H9 (cell line): Measurements from ENCODE around the gene PFN1. TPM values are rescaled to one million over a fixed set of nuclear protein-coding genes. Genes with fewer than 3 reads are reported as not detected.

Experiments used
- DNase-seq: peaks from one replicate; pipeline ENCODE4 v3.0.0-alpha.2; 2017
- H2AFZ ChIP-seq: one replicate; pipeline ENCODE4 v1.6.1; 2013; ENCODE audit warnings: mild to moderate bottlenecking, low read length, control low read depth, moderate library complexity
- H2AK5ac ChIP-seq: 2 replicates; pipeline ENCODE4 v1.6.1; 2013; ENCODE audit warnings: low read length, control low read depth, mixed read lengths; ENCODE audit not compliant: insufficient read length
- H2BK120ac ChIP-seq: one replicate; pipeline ENCODE4 v1.6.1; 2013; ENCODE audit warnings: low read depth, mild to moderate bottlenecking, low read length, control low read depth, inconsistent platforms; ENCODE audit not compliant: poor library complexity, severe bottlenecking
- H2BK12ac ChIP-seq: 2 replicates; pipeline ENCODE4 v1.6.1; 2013; ENCODE audit warnings: low read length, control low read depth, mixed read lengths, low read depth; ENCODE audit not compliant: insufficient read length
- H2BK15ac ChIP-seq: 2 replicates; pipeline ENCODE4 v1.6.1; 2013; ENCODE audit warnings: low read depth, low read length, control low read depth
- H2BK20ac ChIP-seq: one replicate; pipeline ENCODE4 v1.6.1; 2013; ENCODE audit warnings: low read depth, mild to moderate bottlenecking, low read length, control low read depth, inconsistent platforms; ENCODE audit not compliant: poor library complexity, severe bottlenecking
- H2BK5ac ChIP-seq: 2 replicates; pipeline ENCODE4 v1.6.1; 2013; ENCODE audit warnings: low read length, control low read depth, mixed read lengths; ENCODE audit not compliant: insufficient read length
- H3K14ac ChIP-seq: 2 replicates; pipeline ENCODE4 v1.6.1; 2013; ENCODE audit warnings: low read length, control low read depth; ENCODE audit not compliant: insufficient read depth
- H3K18ac ChIP-seq: 2 replicates; pipeline ENCODE4 v1.6.1; 2013; ENCODE audit warnings: low read depth, mild to moderate bottlenecking, mixed read lengths, low read length, control low read depth; ENCODE audit not compliant: insufficient read length
- H3K23ac ChIP-seq: 2 replicates; pipeline ENCODE4 v1.6.1; 2013; ENCODE audit warnings: low read length, control low read depth, mixed read lengths, low read depth; ENCODE audit not compliant: insufficient read length
- H3K23me2 ChIP-seq: 2 replicates; pipeline ENCODE4 v1.6.1; 2013; ENCODE audit warnings: low read depth, mild to moderate bottlenecking, mixed read lengths, low read length, control low read depth; ENCODE audit not compliant: insufficient read length, poor library complexity, severe bottlenecking
- H3K27ac ChIP-seq: 2 replicates; pipeline ENCODE4 v1.5.1; 2013; ENCODE audit warnings: low read length, control low read depth, mixed read lengths, low read depth; ENCODE audit not compliant: insufficient read length
- H3K27me3 ChIP-seq: 2 replicates; pipeline ENCODE4 v1.6.1; 2013; ENCODE audit warnings: low read length, control low read depth, inconsistent platforms; ENCODE audit not compliant: insufficient read depth
- H3K4ac ChIP-seq: 2 replicates; pipeline ENCODE4 v1.6.1; 2013; ENCODE audit warnings: low read depth, mild to moderate bottlenecking, control low read depth, inconsistent platforms, low read length, moderate library complexity
- H3K4me1 ChIP-seq: 2 replicates; pipeline ENCODE4 v1.6.1; 2013; ENCODE audit warnings: low read length, control low read depth, inconsistent platforms; ENCODE audit not compliant: insufficient read depth
- H3K4me2 ChIP-seq: 2 replicates; pipeline ENCODE4 v1.6.1; 2013; ENCODE audit warnings: low read length, control low read depth, mixed read lengths; ENCODE audit not compliant: insufficient read length, insufficient read depth
- H3K56ac ChIP-seq: 2 replicates; pipeline ENCODE4 v1.6.1; 2013; ENCODE audit warnings: low read depth, mild to moderate bottlenecking, mixed read lengths, low read length, control low read depth; ENCODE audit not compliant: insufficient read length
- H3K79me1 ChIP-seq: 2 replicates; pipeline ENCODE4 v1.6.1; 2013; ENCODE audit warnings: low read depth, mild to moderate bottlenecking, moderate library complexity, low read length, control low read depth, inconsistent platforms; ENCODE audit not compliant: insufficient read depth, poor library complexity, severe bottlenecking
- H3K79me2 ChIP-seq: 2 replicates; pipeline ENCODE4 v1.6.1; 2013; ENCODE audit warnings: low read length, control low read depth, inconsistent platforms; ENCODE audit not compliant: insufficient read depth
- H3K9ac ChIP-seq: 2 replicates; pipeline ENCODE4 v1.6.1; 2013; ENCODE audit warnings: low read length, control low read depth, mixed read lengths; ENCODE audit not compliant: insufficient read length; ENCODE audit errors: extremely low read depth
- H3K9me3 ChIP-seq: one replicate; pipeline ENCODE4 v1.6.1; 2013; ENCODE audit warnings: low read depth, low read length, inconsistent platforms; ENCODE audit not compliant: control insufficient read depth
- H3T11ph ChIP-seq: one replicate; pipeline ENCODE4 v1.6.1; 2013; ENCODE audit warnings: mild to moderate bottlenecking, low read length, control low read depth, inconsistent platforms
- H4K20me1 ChIP-seq: one replicate; pipeline ENCODE4 v1.6.1; 2013; ENCODE audit not compliant: control insufficient read depth, insufficient read length, insufficient read depth
- H4K5ac ChIP-seq: 2 replicates; pipeline ENCODE4 v1.6.1; 2013; ENCODE audit warnings: low read depth, mild to moderate bottlenecking, mixed read lengths, low read length, control low read depth; ENCODE audit not compliant: insufficient read length
- H4K8ac ChIP-seq: replicated peaks from 2 replicates; pipeline ENCODE4 v1.6.1; 2013; ENCODE audit warnings: low read length, control low read depth, mixed read lengths, low read depth; ENCODE audit not compliant: insufficient read length
- H4K91ac ChIP-seq: 2 replicates; pipeline ENCODE4 v1.6.1; 2013; ENCODE audit warnings: low read depth, mild to moderate bottlenecking, moderate library complexity, mixed read lengths, low read length, control low read depth; ENCODE audit not compliant: insufficient read length
- H3K27ac Mint-ChIP-seq, 3 experiments: 2 replicates in 2 of 3; 3 replicates in 1 of 3; pipeline ENCODE4 v1.8.0; 2020 to 2021; ENCODE audit warnings: mixed read lengths in 3 of 3, mild to moderate bottlenecking in 1 of 3, moderate library complexity in 1 of 3
- H3K27me3 Mint-ChIP-seq: 2 replicates; pipeline ENCODE4 v1.8.0; 2021; ENCODE audit warnings: low read depth, mild to moderate bottlenecking, moderate library complexity, mixed read lengths
- H3K36me3 Mint-ChIP-seq, 3 experiments: 2 replicates in 2 of 3; 3 replicates in 1 of 3; pipeline ENCODE4 v1.8.0; 2020 to 2021; ENCODE audit warnings: low read depth in 3 of 3, mixed read lengths in 3 of 3; ENCODE audit not compliant: insufficient read depth in 1 of 3
- H3K4me1 Mint-ChIP-seq, 2 experiments: 2 replicates each; pipeline ENCODE4 v1.8.0; 2020; ENCODE audit warnings: mixed read lengths in 2 of 2
- H3K4me3 Mint-ChIP-seq, 2 experiments: 2 replicates in 1 of 2; 3 replicates in 1 of 2; pipeline ENCODE4 v1.8.0; 2020 to 2021; ENCODE audit warnings: mild to moderate bottlenecking in 2 of 2, mixed read lengths in 2 of 2, moderate library complexity in 1 of 2
- H3K9me3 Mint-ChIP-seq, 2 experiments: 2 replicates in 1 of 2; 3 replicates in 1 of 2; pipeline ENCODE4 v1.8.0; 2020; ENCODE audit warnings: mild to moderate bottlenecking in 2 of 2, mixed read lengths in 2 of 2, moderate library complexity in 1 of 2
- WGBS: extraction: QIAGEN DNeasy Blood & Tissue Kit; methylation state at CpG from one replicate; pipeline ENCODE4 v1.1.7; 2013; ENCODE audit warnings: missing lambda C conversion rate, low lambda C conversion rate, mixed read lengths; ENCODE audit not compliant: insufficient read length; ENCODE audit errors: extremely low coverage; 5-methylcytosine and 5-hydroxymethylcytosine counted together
- total RNA-seq: library from RNA; stranded (reverse); gene quantifications from 2 replicates; pipeline ENCODE4 v1.2.1, GENCODE V29; 2021
- TF ChIP-seq, protein P1 (sequence below): fragments of 200-600 bp; sonication (generic); conservative IDR thresholded peaks from 3 replicates; pipeline ENCODE4 v1.8.0; 2021; ENCODE audit warnings: antibody characterized with exemption, mild to moderate bottlenecking

The PFN1 gene
- total RNA-seq, 1 experiment from 2014 or later = 1,149 TPM

DNA sequence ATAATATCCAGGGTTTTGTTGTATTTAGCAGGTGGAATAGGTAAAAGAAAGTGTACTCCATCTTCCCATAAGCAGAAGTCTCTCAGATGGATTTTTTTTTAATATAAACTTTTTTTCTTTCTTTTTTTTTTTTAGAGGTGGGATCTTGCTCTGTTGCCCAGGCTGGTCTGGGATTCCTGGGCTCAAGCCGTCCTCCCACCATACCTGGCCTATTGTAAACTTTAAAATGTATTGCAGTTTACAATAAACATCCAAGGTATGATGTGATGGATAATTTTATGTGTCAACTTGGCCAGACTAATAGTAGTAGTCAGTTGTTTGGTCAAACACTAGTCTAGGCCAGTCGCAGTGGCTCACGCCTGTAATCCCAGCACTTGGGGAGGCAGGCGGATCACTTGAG lies 27.0 kb downstream of the PFN1 start:
- Histone ChIP-seq H4K5ac (no peak overlapping the region), H3K56ac (no peak overlapping the region), H3T11ph (no peak overlapping the region), H3K9ac (no peak overlapping the region), H2AFZ (no peak overlapping the region), H3K27ac (no peak overlapping the region), H3K27me3 (no peaks in the 10 kb centered on the region), H4K20me1 (no peaks in the 10 kb centered on the region), H3K9me3 (no peaks in the 10 kb centered on the region), H3K23me2 (no peaks in the 10 kb centered on the region), H2BK5ac (no peak overlapping the region), H3K79me2 (no peaks in the 10 kb centered on the region), H2AK5ac (no peak overlapping the region), H3K18ac (no peak overlapping the region), H2BK120ac (no peak overlapping the region), H2BK20ac (no peak overlapping the region), H3K4ac (no peak overlapping the region), H2BK12ac (no peak overlapping the region), H3K4me2 (no peak overlapping the region), H4K91ac (no peak overlapping the region), H4K8ac (no peak overlapping the region), H3K79me1 (no peaks in the 10 kb centered on the region), H3K23ac (no peak overlapping the region), H2BK15ac (no peak overlapping the region), H3K14ac (no peak overlapping the region), H3K4me1 (peaks cover 3% of the 10 kb centered on the region; the same call in 1 of the 2 replicates)
- WGBS = no CpG with 5 or more reads among the region's 4 CpGs
- TF ChIP-seq, protein P1, sequence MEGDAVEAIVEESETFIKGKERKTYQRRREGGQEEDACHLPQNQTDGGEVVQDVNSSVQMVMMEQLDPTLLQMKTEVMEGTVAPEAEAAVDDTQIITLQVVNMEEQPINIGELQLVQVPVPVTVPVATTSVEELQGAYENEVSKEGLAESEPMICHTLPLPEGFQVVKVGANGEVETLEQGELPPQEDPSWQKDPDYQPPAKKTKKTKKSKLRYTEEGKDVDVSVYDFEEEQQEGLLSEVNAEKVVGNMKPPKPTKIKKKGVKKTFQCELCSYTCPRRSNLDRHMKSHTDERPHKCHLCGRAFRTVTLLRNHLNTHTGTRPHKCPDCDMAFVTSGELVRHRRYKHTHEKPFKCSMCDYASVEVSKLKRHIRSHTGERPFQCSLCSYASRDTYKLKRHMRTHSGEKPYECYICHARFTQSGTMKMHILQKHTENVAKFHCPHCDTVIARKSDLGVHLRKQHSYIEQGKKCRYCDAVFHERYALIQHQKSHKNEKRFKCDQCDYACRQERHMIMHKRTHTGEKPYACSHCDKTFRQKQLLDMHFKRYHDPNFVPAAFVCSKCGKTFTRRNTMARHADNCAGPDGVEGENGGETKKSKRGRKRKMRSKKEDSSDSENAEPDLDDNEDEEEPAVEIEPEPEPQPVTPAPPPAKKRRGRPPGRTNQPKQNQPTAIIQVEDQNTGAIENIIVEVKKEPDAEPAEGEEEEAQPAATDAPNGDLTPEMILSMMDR = no peak
- Mint-ChIP-seq H3K4me3 (no peak overlapping the region), H3K4me1 (peaks cover 7% of the 10 kb centered on the region in 2 experiments), H3K36me3 (no peaks in the 10 kb centered on the region), H3K27ac (no peak overlapping the region), H3K9me3 (no peaks in the 10 kb centered on the region), H3K27me3 (no peaks in the 10 kb centered on the region)
- no peak for DNase-seq
